Measurements from ENCODE around the gene TMPRSS9.

The TMPRSS9 gene

DNA sequence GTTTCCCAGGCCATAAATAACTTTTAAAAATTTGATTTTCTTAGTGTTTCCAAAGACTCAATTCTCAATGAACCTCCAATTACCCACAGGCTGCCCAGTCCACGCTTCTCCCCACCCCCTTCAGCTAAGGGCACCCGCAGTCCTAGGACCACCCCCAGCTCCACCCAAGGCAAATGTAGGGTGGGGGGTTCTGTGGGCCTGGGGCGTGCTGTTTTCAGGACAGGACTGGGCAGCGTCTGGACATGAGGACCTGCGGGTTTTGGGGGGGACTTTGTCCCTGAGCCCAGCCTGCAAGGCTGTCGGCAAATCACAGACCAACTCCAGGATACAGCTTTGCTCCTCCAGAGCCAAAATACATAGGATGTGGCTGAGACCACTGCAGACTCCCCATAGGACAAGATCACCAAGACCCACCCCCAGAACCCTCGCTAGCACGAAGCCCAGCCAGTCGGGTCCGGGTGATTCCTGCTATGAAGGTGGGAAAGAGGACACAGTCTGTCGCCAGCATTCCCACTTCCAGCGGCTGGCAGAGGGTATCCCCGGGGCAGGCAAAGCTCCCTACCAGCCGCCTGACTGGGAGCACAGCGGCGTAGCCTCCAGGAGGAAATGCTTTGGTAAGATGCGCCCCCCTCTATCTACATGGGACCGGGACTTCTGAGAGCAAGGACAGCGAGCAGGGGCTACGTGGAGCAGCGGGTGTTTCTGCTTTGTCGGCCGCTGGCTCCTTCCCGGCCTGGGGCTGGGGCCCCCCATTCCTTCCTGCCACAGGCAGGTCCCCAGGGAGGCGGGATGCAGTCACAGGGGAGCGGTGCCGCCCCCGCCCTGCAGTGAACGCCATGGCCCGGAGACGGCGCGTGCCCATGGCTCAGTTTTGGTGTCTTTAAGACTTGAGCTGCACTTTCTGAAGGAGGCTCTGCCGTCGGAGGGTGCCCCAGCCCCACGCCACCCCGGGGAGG is 69.0 kb downstream of the TMPRSS9 start:
- Mint-ChIP-seq H3K36me3 (ENCODE audit: low read depth) (peaks cover 67% of the 10 kb centered on the region), H3K4me3 (no peak overlapping the region), H3K27me3 (no peaks in the 10 kb centered on the region), H3K27ac (peak overlapping the region; percentile 18), H3K4me1 (ENCODE audit: low read depth) (peaks cover 21% of the 10 kb centered on the region), H3K9me3 (no peaks in the 10 kb centered on the region)
- no peak for DNase-seq

DNA sequence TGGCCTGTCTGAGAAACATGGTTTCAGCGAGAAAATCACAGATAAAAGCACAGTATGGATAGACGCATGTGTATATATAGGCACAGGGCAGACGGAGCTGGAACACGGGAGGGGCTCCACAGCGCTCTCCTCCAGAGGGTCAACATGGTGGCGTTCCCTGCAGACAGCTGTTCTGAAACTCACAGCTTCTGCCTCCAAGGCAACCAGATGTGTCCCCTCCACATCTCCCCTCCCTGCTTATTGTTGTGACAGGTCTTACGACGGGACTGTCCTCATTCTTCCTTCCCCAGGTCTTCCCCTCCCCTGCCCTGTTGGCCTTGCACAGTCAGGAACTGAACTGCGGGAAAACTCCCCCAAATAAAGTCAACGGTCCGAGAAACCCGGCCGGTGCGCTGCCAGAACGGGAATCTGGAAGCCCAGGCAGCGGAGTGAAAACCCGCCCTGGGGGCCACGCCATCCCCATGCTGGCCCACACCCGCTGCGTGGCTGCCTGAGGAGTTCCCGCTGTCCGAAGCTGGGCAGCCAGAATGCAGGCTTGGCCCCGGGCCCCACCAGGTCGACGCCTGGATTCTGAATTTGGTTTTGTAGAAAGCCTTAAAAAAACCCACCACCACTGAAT is 70.0 kb downstream of the TMPRSS9 start:
- DNase-seq = no peak
- H3K36me3 Mint-ChIP-seq (ENCODE audit: low read depth) = peaks cover 69% of the 10 kb centered on the region
- H3K4me1 Mint-ChIP-seq (ENCODE audit: low read depth) = peaks cover 21% of the 10 kb centered on the region
- H3K27ac Mint-ChIP-seq = peak overlapping the region; percentile 47
- H3K27me3 Mint-ChIP-seq = no peaks in the 10 kb centered on the region
- no peak overlapping the region for H3K4me3 Mint-ChIP-seq
- H3K9me3 Mint-ChIP-seq = no peaks in the 10 kb centered on the region

DNA sequence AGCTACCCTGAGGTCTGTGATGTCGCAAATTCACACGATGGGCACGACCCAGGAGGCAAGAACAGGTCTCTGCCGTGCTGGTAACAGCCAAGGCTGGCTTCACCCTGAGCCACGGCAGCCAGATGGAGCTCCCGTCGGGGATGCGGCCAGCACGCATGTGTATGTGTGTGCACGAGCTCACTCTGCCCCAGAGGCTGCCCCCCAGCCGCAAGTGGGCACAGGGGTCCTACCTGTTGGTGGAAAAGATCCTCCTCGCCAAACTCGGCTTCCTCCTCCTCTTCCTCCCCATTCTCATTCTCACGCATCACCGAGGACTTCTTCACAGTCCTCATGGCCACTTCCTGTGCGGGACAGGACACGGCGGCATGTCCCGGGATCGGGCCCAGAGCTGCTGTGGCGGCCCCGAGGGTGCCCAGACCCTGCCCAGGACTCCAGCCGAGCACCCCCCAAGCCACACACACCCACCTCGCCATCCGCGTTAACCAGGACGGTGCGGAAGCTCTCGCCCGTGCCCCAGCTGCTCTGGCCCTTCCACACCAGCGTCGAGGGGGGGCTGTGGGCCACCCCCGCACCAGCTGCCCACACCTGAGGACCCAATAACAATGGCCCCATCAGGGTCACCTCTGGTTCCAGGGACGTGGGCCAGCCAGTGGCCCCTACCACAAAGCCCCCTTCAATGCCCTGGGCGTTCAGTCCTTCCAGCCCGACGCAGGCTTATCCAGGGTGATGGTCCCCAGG is 71.4 kb downstream of the TMPRSS9 start:
- no peak for DNase-seq
- Mint-ChIP-seq H3K36me3 (ENCODE audit: low read depth) (peaks cover 67% of the 10 kb centered on the region), H3K4me3 (no peak overlapping the region), H3K27ac (peak overlapping the region; percentile 40), H3K27me3 (no peaks in the 10 kb centered on the region), H3K4me1 (ENCODE audit: low read depth) (peaks cover 14% of the 10 kb centered on the region), H3K9me3 (no peaks in the 10 kb centered on the region)

DNA sequence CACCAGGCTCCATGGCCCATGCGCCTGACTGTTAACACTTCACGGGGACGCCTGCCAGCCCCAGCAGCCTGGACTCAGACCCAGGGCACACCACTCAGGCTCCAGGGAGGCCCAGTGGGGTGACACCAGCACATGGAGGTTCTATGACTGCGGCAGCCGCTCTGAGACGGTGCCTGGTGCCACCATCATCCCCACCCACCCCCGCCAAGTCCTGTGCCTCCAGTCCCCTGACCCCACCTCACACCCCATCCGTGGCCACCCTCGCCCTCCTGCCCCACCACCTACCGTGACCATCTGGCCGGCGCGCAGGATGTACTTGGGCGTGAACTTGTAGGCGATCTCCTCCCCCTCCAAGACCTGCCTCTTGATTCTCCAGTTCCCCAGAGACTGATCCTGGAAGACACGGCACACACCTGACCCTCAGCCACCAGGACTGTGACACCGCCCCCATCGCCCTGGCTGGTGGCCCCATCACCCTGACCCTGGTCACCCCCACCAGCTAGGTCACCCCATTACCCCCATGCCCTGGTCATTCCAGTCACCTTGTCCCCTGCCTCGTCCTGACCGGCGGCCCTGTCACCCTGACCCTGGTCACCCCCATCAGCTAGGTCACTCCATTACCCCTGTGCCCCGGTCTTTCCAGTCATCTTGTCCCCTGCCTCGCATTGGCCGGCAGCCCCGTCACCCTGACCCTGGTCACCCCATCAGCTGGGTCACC is 72.2 kb downstream of the TMPRSS9 start:
- H3K36me3 Mint-ChIP-seq (ENCODE audit: low read depth) = peaks cover 62% of the 10 kb centered on the region
- H3K4me1 Mint-ChIP-seq (ENCODE audit: low read depth) = peaks cover 12% of the 10 kb centered on the region
- no peak overlapping the region for H3K4me3 Mint-ChIP-seq
- H3K27me3 Mint-ChIP-seq = no peaks in the 10 kb centered on the region
- DNase-seq = no peak
- no peaks in the 10 kb centered on the region for H3K9me3 Mint-ChIP-seq
- H3K27ac Mint-ChIP-seq = no peak overlapping the region

GRCh38 chr19:2433854-2434253 is 73.8 kb downstream of the TMPRSS9 start:
- no peak for DNase-seq
- no peak overlapping the region for H3K27ac Mint-ChIP-seq
- peaks cover 69% of the 10 kb centered on the region for H3K36me3 Mint-ChIP-seq (ENCODE audit: low read depth)
- no peaks in the 10 kb centered on the region for H3K9me3 Mint-ChIP-seq
- H3K4me3 Mint-ChIP-seq = no peak overlapping the region
- H3K4me1 Mint-ChIP-seq (ENCODE audit: low read depth) = peaks cover 2% of the 10 kb centered on the region
- H3K27me3 Mint-ChIP-seq = no peaks in the 10 kb centered on the region

DNA sequence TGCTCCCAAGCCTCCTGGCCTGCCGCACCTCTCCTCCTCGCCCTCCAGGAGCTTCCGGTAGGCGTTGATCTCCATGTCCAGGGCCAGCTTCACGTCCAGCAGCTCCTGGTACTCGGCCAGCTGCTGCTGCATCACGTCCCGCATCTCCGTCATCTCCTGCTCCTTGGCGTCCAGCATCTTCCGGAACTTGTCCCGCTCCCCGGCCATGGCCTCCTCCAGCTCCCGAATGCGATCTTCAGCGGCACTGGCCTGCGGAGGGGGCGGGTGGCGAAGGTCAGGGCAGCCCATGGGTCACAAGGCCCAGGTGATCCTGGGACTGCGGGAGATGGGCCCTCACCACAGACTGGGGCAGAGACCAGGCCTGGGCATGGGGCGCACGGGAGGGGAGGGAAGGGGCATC is 74.2 kb downstream of the TMPRSS9 start:
- Mint-ChIP-seq H3K4me1 (ENCODE audit: low read depth) (no peaks in the 10 kb centered on the region), H3K27me3 (no peaks in the 10 kb centered on the region), H3K27ac (peak overlapping the region; percentile 44), H3K36me3 (ENCODE audit: low read depth) (peaks cover 66% of the 10 kb centered on the region), H3K9me3 (no peaks in the 10 kb centered on the region), H3K4me3 (no peak overlapping the region)
- DNase-seq = no peak

DNA sequence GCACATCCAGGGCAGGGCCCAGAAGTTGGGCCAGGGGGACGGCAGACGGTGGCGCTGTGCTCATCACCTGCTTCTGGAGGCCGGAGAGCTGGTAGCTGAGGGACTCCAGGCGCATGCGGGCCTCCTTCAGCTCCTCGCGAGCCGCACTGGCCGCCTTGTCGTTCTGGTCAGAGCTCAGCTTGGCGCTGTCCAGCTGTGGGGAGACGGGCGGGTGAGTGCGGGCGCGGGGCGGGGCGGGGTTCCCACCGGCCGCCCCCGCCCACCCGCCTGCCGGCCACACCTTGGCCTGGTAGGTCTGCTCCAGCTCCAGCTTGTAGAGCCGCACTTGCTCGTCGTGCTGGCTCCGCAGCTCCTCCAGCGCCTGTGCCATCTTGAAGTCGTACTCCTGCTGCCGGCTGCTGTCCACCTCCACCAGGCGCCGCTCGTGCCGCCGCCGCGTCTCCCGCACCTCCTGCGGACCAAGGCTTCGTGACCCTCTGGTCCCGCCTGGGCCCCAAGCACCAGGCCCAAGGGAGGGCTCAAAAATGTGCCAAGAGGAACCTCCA is 74.7 kb downstream of the TMPRSS9 start:
- Mint-ChIP-seq H3K27me3 (no peaks in the 10 kb centered on the region), H3K9me3 (no peaks in the 10 kb centered on the region), H3K36me3 (ENCODE audit: low read depth) (peaks cover 65% of the 10 kb centered on the region), H3K4me3 (no peak overlapping the region), H3K4me1 (ENCODE audit: low read depth) (no peaks in the 10 kb centered on the region), H3K27ac (no peak overlapping the region)
- DNase-seq = no peak

GRCh38 chr19:2436384-2436783 is 76.3 kb downstream of the TMPRSS9 start:
- Mint-ChIP-seq H3K36me3 (ENCODE audit: low read depth) (peaks cover 63% of the 10 kb centered on the region), H3K4me3 (no peak overlapping the region), H3K4me1 (ENCODE audit: low read depth) (no peaks in the 10 kb centered on the region), H3K27ac (no peak overlapping the region), H3K27me3 (no peaks in the 10 kb centered on the region), H3K9me3 (no peaks in the 10 kb centered on the region)
- DNase-seq = no peak

- no peak overlapping the region for H3K27ac Mint-ChIP-seq
- no peaks in the 10 kb centered on the region for H3K4me1 Mint-ChIP-seq (ENCODE audit: low read depth)
- H3K4me3 Mint-ChIP-seq = no peak overlapping the region
- no peaks in the 10 kb centered on the region for H3K9me3 Mint-ChIP-seq
- no peaks in the 10 kb centered on the region for H3K27me3 Mint-ChIP-seq
- no peak for DNase-seq
- peaks cover 63% of the 10 kb centered on the region for H3K36me3 Mint-ChIP-seq (ENCODE audit: low read depth)
These were observed 76.9 kb downstream of the TMPRSS9 start for GRCh38 chr19:2436926-2437325.

GRCh38 chr19:2438178-2438577 is 78.1 kb downstream of the TMPRSS9 start:
- Mint-ChIP-seq H3K27ac (no peak overlapping the region), H3K36me3 (ENCODE audit: low read depth) (peaks cover 66% of the 10 kb centered on the region), H3K4me1 (ENCODE audit: low read depth) (no peaks in the 10 kb centered on the region), H3K4me3 (no peak overlapping the region), H3K9me3 (no peaks in the 10 kb centered on the region), H3K27me3 (no peaks in the 10 kb centered on the region)
- DNase-seq = no peak

DNA sequence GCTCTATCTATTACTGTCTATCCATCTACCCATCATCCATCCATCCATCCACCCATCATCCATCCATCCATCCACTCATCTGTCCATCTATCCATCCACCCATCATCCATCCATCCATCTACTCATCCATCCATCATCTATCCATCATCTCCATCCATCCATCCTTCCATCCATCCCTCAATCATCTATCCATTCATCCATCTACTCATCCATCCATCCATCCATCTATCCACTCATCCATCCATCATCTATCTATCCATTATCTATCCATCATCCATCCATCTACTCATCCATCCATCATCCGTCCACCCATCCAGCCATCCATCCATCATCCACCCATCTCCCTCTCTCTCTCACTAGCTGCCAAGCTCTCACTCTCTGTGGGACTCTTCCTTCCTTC is 80.5 kb downstream of the TMPRSS9 start:
- no peak overlapping the region for H3K4me3 Mint-ChIP-seq
- no peak overlapping the region for H3K27ac Mint-ChIP-seq
- no peaks in the 10 kb centered on the region for H3K27me3 Mint-ChIP-seq
- no peaks in the 10 kb centered on the region for H3K9me3 Mint-ChIP-seq
- DNase-seq = no peak
- peaks cover 70% of the 10 kb centered on the region for H3K36me3 Mint-ChIP-seq (ENCODE audit: low read depth)
- H3K4me1 Mint-ChIP-seq (ENCODE audit: low read depth) = no peaks in the 10 kb centered on the region

- Mint-ChIP-seq H3K27ac (no peak overlapping the region), H3K9me3 (no peaks in the 10 kb centered on the region), H3K27me3 (no peaks in the 10 kb centered on the region), H3K4me3 (no peak overlapping the region), H3K36me3 (ENCODE audit: low read depth) (peaks cover 67% of the 10 kb centered on the region), H3K4me1 (ENCODE audit: low read depth) (peaks cover under 1% of the 10 kb centered on the region)
- no peak for DNase-seq
These were observed 81.2 kb downstream of the TMPRSS9 start for GRCh38 chr19:2441096-2441752.

DNA sequence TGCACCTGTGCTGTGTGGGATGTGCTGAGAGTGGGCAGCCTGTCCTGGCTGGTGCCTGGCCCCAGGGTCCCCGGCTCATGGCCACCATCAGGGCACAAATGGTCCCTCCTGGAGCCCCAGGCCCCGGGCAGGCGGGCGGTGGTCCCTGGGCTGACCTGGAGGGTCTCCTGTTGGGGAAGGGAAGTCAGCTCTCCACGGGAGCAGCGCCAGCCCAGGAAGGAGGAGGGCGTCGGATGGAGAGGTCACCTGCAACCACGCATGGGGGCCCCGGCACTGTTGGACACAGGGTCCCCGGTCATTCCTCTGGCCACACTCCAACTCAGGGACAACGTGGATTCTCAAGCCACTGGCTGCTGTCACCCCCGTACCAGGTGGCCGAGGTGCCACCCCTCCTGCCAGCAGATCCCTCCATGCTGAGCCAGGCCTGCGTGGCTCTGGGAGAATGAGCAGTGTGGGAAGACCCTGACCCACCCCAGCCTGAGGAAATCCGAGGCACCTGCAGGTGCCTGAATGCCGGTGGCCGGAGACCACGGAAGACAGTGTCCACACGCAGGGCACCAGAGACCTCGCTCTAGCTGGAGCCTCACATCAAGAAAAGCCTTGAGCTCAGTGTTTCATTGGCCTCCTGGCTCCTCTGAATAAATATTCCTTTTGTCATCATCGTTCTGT is 83.2 kb downstream of the TMPRSS9 start:
- H3K27me3 Mint-ChIP-seq = no peaks in the 10 kb centered on the region
- no peaks in the 10 kb centered on the region for H3K9me3 Mint-ChIP-seq
- peaks cover 17% of the 10 kb centered on the region for H3K4me1 Mint-ChIP-seq (ENCODE audit: low read depth)
- H3K27ac Mint-ChIP-seq = no peak overlapping the region
- peaks cover 67% of the 10 kb centered on the region for H3K36me3 Mint-ChIP-seq (ENCODE audit: low read depth)
- no peak for DNase-seq
- no peak overlapping the region for H3K4me3 Mint-ChIP-seq
